Gastrocnemius medialis (tissue), 4 donors: ENCODE measurements around the gene USP54.

Source experiments
- CTCF ChIP-seq, 5 experiments: fragments of 450-650 bp in 3 of 5; fragments of 200-600 bp in 2 of 5; sonication (generic) in 2 of 5; IDR thresholded peaks in 4 of 5; conservative IDR thresholded peaks in 1 of 5; 1 replicate in 4 of 5; 2 replicates in 1 of 5; pipeline ENCODE4 v1.5.1; 2016 to 2019; ENCODE audit warnings: antibody characterized with exemption in 5 of 5, mild to moderate bottlenecking in 3 of 5, moderate library complexity in 3 of 5
- POLR2A ChIP-seq, 2 donors: fragments of 450-650 bp; IDR thresholded peaks; one replicate each; pipeline ENCODE4 v1.6.1; 2017; ENCODE audit warnings: antibody characterized with exemption in 2 of 2, mild to moderate bottlenecking in 2 of 2, moderate library complexity in 2 of 2

GRCh38 chr10:73559590-73559989 is 31.6 kb downstream of the USP54 start:
- TF ChIP-seq POLR2A (IDR thresholded peaks at IDR 0.05) (no peak), CTCF (IDR thresholded peaks at IDR 0.05 in 4 of 5, conservative IDR thresholded peaks at IDR 0.05 in 1 of 5) (no peak)
